Endothelial cell of umbilical vein (primary cell): Measurements from ENCODE around the gene DCDC2B.

ENCODE experiments used
- EZH2 ChIP-seq: IDR thresholded peaks from 2 replicates; pipeline ENCODE4 v1.6.1; 2012; ENCODE audit warnings: borderline replicate concordance, low read depth, mild to moderate bottlenecking, moderate library complexity, low read length, inconsistent platforms; ENCODE audit not compliant: severe bottlenecking
- FOS ChIP-seq: IDR thresholded peaks from 2 replicates; pipeline ENCODE4 v1.6.1; 2011; ENCODE audit warnings: mild to moderate bottlenecking, low read length, moderate library complexity, borderline replicate concordance; ENCODE audit not compliant: insufficient read depth
- GATA2 ChIP-seq: IDR thresholded peaks from 2 replicates; pipeline ENCODE4 v1.7.0; 2011; ENCODE audit warnings: low read depth, mild to moderate bottlenecking, moderate library complexity, mixed read lengths, low read length; ENCODE audit not compliant: insufficient read length, insufficient read depth
- JUN ChIP-seq: IDR thresholded peaks from 2 replicates; pipeline ENCODE4 v1.6.1; 2011; ENCODE audit warnings: borderline replicate concordance, low read depth; ENCODE audit not compliant: insufficient read length, insufficient read depth
- MYC ChIP-seq: IDR thresholded peaks from one replicate; pipeline ENCODE4 v1.6.1; 2011; ENCODE audit warnings: mild to moderate bottlenecking, low read depth, low read length
- POLR2A ChIP-seq: IDR thresholded peaks from 2 replicates; pipeline ENCODE4 v1.6.1; 2012; ENCODE audit warnings: low read depth, mild to moderate bottlenecking, control low read depth, low read length
- POLR2AphosphoS5 ChIP-seq: IDR thresholded peaks from 2 replicates; pipeline ENCODE4 v1.6.1; 2012; ENCODE audit warnings: low read depth, mild to moderate bottlenecking, control low read depth, low read length, moderate library complexity; ENCODE audit not compliant: insufficient read depth
- TF ChIP-seq, protein P1 (sequence below), 2 donors: IDR thresholded peaks; 1 replicate in 1 of 2; 2 replicates in 1 of 2; pipeline ENCODE4 v1.5.1; 2011; ENCODE audit warnings: low read length in 2 of 2, mild to moderate bottlenecking in 2 of 2, moderate library complexity in 2 of 2, control low read depth in 1 of 2, inconsistent platforms in 1 of 2, low read depth in 1 of 2; ENCODE audit not compliant: insufficient read depth in 1 of 2; ENCODE audit errors: extremely low read depth in 1 of 2
- TF ChIP-seq, protein P2 (sequence below): IDR thresholded peaks from 2 replicates; pipeline ENCODE4 v1.6.1; 2011; ENCODE audit not compliant: insufficient read depth, insufficient read length

DNA sequence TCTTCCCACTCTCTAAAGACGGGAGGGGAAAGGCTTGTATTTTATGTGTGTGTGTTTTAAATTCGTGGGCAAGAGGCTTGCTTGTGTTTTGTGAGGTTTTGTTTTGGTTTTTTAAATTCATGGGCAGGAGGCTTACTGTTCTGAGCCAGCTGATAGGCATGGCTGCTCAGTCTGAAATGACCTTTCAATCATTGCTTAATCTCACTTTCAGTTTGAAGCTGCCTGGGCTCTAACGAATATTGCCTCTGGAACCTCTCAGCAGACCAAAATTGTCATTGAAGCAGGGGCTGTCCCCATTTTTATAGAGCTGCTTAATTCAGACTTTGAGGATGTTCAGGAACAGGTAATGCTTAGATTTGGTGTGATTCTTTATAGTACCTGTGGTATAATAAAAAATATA is 49.7 kb upstream of the DCDC2B start:
- TF ChIP-seq, protein P1, sequence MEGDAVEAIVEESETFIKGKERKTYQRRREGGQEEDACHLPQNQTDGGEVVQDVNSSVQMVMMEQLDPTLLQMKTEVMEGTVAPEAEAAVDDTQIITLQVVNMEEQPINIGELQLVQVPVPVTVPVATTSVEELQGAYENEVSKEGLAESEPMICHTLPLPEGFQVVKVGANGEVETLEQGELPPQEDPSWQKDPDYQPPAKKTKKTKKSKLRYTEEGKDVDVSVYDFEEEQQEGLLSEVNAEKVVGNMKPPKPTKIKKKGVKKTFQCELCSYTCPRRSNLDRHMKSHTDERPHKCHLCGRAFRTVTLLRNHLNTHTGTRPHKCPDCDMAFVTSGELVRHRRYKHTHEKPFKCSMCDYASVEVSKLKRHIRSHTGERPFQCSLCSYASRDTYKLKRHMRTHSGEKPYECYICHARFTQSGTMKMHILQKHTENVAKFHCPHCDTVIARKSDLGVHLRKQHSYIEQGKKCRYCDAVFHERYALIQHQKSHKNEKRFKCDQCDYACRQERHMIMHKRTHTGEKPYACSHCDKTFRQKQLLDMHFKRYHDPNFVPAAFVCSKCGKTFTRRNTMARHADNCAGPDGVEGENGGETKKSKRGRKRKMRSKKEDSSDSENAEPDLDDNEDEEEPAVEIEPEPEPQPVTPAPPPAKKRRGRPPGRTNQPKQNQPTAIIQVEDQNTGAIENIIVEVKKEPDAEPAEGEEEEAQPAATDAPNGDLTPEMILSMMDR (IDR thresholded peaks at IDR 0.05; ENCODE audit: extremely low read depth in 1 of 2, insufficient read depth in 1 of 2, low read depth in 1 of 2, low read length in 2 of 2), result no peak
- TF ChIP-seq POLR2A, result no peak
- no peak for TF ChIP-seq MYC
- TF ChIP-seq, protein P2, sequence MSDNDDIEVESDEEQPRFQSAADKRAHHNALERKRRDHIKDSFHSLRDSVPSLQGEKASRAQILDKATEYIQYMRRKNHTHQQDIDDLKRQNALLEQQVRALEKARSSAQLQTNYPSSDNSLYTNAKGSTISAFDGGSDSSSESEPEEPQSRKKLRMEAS, result no peak
- no peak for TF ChIP-seq EZH2
- TF ChIP-seq POLR2AphosphoS5, result no peak
- TF ChIP-seq FOS, result no peak
- TF ChIP-seq JUN, result no peak
- TF ChIP-seq GATA2, result no peak
